Activated T-helper 17 cell treated with anti-CD3 and anti-CD28 coated beads, Interleukin-2, amount 50 U/mL, for 72 hours (primary cell): Measurements from ENCODE around the gene KLHL29. TPM values are rescaled to one million over a fixed set of nuclear protein-coding genes. Genes with fewer than 3 reads are reported as not detected.

ENCODE experiments used
- ATAC-seq: fragments of 150-1000 bp; cut with Tn5 transposase; replicated peaks from 2 replicates; pipeline ENCODE4 v1.10.0; 2021; ENCODE audit warnings: mild to moderate bottlenecking, moderate library complexity
- H3K27ac Mint-ChIP-seq: one replicate; pipeline ENCODE4 v1.8.0; 2022; ENCODE audit warnings: mixed read lengths
- H3K27me3 Mint-ChIP-seq: one replicate; pipeline ENCODE4 v1.8.0; 2022; ENCODE audit warnings: mixed read lengths
- H3K36me3 Mint-ChIP-seq: one replicate; pipeline ENCODE4 v1.8.0; 2022; ENCODE audit warnings: low read depth, mild to moderate bottlenecking, mixed read lengths
- H3K4me1 Mint-ChIP-seq: one replicate; pipeline ENCODE4 v1.8.0; 2022; ENCODE audit warnings: mixed read lengths
- H3K4me3 Mint-ChIP-seq: one replicate; pipeline ENCODE4 v1.8.0; 2022; ENCODE audit warnings: mild to moderate bottlenecking, mixed read lengths
- H3K9me3 Mint-ChIP-seq: one replicate; pipeline ENCODE4 v1.8.0; 2022; ENCODE audit warnings: mixed read lengths
- total RNA-seq, 2 donors: library from RNA; stranded (reverse); gene quantifications; one replicate each; pipeline ENCODE4 v1.2.3, GENCODE V29; 2022

The KLHL29 gene
- total RNA-seq, 2 donors from 2014 or later, result 0.26 to 0.56 TPM

DNA sequence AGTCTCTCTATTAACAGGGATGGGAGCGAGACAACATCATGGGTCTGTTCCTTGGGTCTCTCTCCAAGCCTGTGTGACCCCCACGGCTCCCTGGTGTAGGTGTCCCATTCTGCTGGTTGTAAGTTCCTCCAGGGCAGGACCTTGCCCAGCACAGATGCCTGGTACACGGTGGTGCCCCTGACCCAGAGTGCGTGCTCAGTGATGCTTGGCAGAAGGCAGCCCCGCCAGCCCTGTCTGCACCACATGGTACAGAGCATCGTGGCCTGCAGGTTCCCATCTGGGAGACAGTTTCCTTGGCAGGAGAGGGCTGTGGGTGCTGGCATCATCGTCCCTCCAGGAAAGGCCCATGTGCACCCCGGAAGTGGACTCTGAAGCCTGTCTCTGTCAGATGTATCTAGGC, 249.0 kb downstream of the KLHL29 start:
- Mint-ChIP-seq H3K4me3 (no peak overlapping the region), H3K27ac (no peak overlapping the region), H3K27me3 (no peaks in the 10 kb centered on the region)

DNA sequence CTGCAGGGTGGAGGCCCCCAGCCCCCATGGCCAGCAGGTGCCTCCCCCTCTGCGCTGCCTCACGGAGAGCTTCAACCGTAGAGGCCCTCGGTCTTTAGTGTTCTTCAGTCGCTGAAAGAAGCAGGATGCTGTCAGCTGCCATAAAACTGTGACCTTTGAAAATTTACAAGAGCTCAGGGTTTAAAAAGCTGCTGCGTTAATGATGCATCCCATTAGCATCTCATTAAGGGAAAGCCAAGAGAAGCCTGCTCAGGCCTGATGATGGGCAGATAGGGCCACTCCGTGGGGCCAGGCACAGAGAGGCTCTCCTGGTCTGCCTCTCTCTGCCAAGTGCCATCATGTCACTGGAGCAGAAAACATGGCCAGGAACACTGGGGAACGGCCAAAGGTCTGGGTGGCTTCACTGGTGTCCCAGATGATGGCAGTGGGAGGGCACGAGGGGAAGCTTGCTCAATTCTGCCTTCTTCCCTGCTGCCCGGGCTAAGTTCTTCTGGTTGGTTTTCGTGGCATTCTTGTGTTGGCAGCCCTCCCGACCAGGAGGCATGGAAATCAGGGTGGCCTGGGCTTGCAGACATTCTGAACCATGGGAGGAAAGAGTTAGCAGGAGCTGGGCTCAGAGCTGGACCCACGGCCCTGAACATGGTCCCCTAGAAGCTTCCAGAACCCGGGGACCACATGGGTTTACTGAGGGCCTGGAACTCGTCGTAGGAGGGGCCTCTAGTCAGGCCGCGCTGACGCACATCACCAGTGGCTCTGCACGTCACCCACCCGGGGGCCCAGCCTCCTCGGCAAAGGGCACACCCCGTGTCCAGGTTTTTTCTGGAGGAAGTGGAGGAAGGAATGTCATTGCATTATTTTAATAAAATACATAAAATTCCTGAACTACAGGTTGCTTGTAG, 250.7 kb downstream of the KLHL29 start:
- H3K36me3 Mint-ChIP-seq, result no peaks in the 10 kb centered on the region
- no peak overlapping the region for H3K27ac Mint-ChIP-seq
- H3K4me3 Mint-ChIP-seq, result no peak overlapping the region
- H3K4me1 Mint-ChIP-seq, result no peaks in the 10 kb centered on the region
- no peaks in the 10 kb centered on the region for H3K9me3 Mint-ChIP-seq
- ATAC-seq, result no peak
- no peaks in the 10 kb centered on the region for H3K27me3 Mint-ChIP-seq

More for the DNA sequence above, 249.0 kb downstream of the KLHL29 start:
- ATAC-seq, result no peak
- H3K4me1 Mint-ChIP-seq, result no peaks in the 10 kb centered on the region
- no peaks in the 10 kb centered on the region for H3K9me3 Mint-ChIP-seq
- H3K36me3 Mint-ChIP-seq, result no peaks in the 10 kb centered on the region

DNA sequence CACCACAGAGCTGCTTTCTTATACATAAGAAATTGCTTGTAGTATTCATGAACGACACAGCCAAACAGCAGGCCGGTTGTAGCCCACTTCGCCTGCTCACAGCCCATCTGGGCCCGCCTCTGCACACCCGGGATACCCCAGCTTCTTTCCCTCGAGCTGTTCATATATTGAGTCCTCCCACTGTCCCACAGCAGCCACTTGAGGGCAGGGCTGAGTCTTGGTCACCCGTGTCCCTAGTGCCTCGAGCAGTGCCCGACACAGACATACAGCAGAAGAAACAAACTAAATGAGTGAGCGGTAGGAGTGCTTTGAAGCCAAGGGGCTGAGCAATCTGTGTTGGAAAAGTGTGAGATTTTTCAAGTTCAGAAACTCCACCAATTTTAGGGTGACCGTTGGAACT, 251.4 kb downstream of the KLHL29 start:
- Mint-ChIP-seq H3K27me3 (no peaks in the 10 kb centered on the region), H3K4me3 (no peak overlapping the region), H3K36me3 (no peaks in the 10 kb centered on the region), H3K9me3 (no peaks in the 10 kb centered on the region), H3K27ac (no peak overlapping the region), H3K4me1 (no peaks in the 10 kb centered on the region)
- ATAC-seq, result no peak

DNA sequence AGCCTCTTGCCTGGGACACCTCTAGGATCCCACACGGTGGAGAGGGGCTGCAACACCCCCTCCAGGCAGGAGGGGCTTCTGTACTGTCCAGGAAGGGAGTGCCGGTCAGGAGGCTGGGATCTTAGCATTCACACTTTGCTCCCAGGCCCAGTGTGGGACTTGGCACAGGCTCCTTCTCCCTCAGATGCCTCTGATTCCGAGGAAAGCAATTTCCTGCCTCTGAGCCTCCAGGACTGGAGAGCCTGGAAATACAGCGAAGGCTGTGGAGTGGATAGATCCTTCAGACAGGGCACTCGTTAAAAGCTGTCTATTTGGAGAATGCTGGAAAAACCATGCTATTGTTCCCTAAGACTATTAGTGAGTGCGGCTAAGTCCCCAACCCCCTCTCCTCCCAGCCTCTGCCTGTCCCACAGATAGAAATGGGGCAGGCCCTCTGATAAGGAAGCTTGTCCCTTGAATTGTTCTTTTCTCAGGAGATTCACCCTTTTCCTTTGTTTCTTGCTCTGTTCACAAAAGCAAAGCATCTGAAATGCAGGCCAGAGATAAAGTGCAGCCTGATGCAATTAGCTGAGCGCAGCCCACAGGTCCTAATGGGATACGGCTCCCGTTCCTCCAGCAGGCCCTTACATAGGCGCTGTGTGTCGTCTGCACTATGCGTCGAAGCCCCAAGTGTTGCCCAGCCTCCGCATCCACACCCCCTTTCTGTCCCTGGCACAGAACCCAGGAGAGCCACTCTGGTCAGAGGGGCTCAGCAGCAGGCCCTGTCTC, 252.2 kb downstream of the KLHL29 start:
- no peak for ATAC-seq
- Mint-ChIP-seq H3K36me3 (no peaks in the 10 kb centered on the region), H3K27me3 (no peaks in the 10 kb centered on the region), H3K4me1 (no peaks in the 10 kb centered on the region), H3K9me3 (no peaks in the 10 kb centered on the region), H3K4me3 (no peak overlapping the region), H3K27ac (no peak overlapping the region)

DNA sequence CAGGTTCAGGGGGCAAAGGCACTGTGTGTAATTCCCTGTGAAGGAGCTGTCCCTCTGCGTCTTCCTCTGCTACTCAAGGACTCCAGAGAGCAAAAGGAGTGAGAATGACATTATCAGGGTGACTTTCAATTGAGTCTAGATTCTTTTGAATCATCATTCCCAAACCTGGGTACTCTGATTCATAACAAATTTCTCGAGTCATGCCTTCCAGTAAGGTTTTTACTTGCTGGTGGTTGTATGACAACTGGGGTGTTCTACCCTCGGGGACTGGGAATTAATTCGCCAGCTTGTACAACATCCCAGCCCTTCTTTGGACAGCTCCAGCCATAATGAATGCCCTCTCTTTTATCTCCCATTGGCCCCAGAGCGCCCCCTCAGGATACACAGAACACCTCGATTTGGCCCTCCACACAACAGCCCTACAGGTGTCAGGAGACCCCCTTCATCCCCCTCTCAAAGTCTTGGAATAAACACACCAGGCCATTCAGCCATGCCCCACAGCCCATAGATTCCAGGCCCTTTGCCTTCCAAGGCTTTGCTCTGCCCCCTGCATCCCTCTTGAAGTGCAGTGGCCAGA, 254.5 kb downstream of the KLHL29 start:
- Mint-ChIP-seq H3K4me1 (no peaks in the 10 kb centered on the region), H3K36me3 (no peaks in the 10 kb centered on the region), H3K9me3 (no peaks in the 10 kb centered on the region), H3K27ac (no peak overlapping the region), H3K4me3 (no peak overlapping the region), H3K27me3 (no peaks in the 10 kb centered on the region)
- peak; percentile 75 for ATAC-seq

DNA sequence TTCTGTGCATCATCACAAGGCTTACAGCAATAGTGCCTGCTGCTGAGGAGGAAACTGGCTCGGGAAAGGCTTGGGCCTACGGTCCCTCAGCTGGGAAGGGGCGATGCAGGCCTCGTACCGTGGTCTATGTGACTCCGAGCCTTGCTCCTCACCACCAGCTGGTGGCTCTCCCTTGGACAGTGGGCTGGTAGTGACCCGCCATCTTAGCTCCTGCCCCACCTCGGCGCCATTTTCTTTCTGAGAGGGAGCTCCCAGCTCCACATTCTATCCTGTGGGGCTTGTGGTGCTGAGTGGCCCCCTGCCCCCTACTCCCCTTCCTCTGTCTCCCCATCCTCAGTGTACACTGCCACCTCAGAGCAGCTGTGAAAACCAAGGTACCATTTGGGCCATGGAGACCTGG, 255.7 kb downstream of the KLHL29 start:
- Mint-ChIP-seq H3K27ac (no peak overlapping the region), H3K9me3 (no peaks in the 10 kb centered on the region), H3K27me3 (no peaks in the 10 kb centered on the region), H3K36me3 (no peaks in the 10 kb centered on the region), H3K4me1 (no peaks in the 10 kb centered on the region), H3K4me3 (no peak overlapping the region)
- ATAC-seq, result no peak

DNA sequence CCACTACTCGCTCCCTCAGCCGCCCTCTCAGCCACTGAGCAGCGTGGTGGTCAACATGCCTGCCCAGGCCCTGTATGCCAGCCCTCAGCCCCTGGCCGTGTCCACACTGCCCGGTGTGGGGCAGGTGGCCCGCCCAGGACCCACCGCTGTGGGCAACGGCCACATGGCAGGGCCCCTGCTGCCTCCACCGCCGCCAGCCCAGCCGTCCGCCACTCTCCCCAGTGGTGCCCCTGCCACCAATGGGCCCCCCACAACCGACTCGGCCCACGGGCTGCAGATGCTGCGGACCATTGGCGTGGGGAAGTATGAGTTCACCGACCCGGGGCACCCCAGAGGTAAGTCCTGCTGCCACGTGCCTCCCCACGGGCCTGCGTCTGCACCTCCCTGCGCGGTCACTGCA, 257.5 kb downstream of the KLHL29 start:
- no peaks in the 10 kb centered on the region for H3K4me1 Mint-ChIP-seq
- no peak overlapping the region for H3K27ac Mint-ChIP-seq
- no peaks in the 10 kb centered on the region for H3K27me3 Mint-ChIP-seq
- H3K9me3 Mint-ChIP-seq, result no peaks in the 10 kb centered on the region
- H3K36me3 Mint-ChIP-seq, result no peaks in the 10 kb centered on the region
- ATAC-seq, result no peak
- H3K4me3 Mint-ChIP-seq, result no peak overlapping the region

DNA sequence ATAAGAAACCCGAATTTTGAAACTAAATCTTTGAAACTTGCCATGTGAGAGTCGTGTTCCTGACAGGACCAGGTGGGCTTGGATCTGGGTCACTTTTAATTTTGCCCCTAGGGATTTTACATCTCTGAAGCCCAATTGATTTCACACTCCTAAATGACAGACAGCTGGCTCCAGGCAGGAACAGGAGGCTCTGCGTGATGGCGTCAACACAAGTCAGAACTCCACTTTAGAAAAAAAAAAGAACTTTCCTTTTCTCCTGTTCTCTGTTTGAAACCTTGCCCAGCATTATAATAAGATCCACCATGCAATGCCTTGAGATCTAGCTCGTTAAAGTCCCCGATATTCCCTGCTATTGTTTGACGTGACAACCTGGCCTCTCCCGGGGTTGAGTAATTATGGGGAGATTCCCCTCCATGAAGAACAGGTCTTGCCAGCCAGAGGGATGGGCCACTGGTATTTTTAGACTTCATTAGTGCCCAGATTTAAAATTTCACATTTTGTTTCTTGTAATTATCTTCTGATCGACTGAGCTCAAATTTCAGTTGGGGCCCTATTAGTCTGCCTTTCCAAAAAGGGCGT, 260.3 kb downstream of the KLHL29 start:
- no peak for ATAC-seq
- Mint-ChIP-seq H3K27me3 (no peaks in the 10 kb centered on the region), H3K27ac (no peak overlapping the region)

DNA sequence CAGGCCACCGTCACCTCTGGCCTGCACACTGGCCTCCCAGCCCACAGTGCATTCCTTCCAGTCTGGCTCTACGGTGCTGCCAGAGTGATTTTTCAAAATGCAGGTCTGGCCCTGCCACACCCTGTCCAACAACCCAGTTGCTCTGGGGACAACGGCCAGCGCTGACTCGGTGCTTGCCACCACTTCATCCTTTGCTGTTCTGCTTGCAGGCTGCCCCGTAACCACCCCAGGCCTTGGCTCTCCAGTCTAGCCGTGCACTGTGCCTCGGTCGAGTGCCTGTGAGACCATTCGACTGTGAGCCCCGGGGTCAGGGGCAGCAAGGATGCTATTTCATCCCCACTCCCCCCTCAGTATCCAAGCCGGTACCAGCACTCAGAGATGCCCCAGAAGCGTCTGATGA, 262.6 kb downstream of the KLHL29 start:
- Mint-ChIP-seq H3K4me1 (no peaks in the 10 kb centered on the region), H3K9me3 (no peaks in the 10 kb centered on the region), H3K36me3 (no peaks in the 10 kb centered on the region), H3K27ac (no peak overlapping the region), H3K4me3 (no peak overlapping the region), H3K27me3 (no peaks in the 10 kb centered on the region)
- no peak for ATAC-seq

More for the DNA sequence above, 260.3 kb downstream of the KLHL29 start:
- Mint-ChIP-seq H3K9me3 (no peaks in the 10 kb centered on the region), H3K4me3 (no peak overlapping the region), H3K4me1 (no peaks in the 10 kb centered on the region), H3K36me3 (no peaks in the 10 kb centered on the region)

DNA sequence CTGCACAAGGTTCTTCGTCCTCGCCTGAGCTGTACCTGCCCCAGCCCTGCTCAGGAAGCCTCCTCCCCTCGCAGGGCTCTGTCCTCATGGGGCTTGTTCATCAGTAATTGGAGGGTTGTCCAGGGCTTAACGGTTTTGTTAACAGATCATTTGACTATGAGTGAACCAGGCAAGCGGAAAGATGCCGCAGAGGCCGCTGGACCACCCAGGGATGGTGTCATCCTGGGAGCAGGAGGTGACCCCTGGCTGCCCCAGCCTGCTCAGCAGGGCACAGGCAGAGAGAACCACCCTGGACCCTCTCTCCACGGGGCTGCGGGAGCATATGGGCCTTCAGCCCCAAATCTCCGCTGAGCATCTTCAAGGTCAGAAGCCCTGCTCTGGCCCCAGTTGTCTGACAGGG, 264.3 kb downstream of the KLHL29 start:
- H3K9me3 Mint-ChIP-seq, result no peaks in the 10 kb centered on the region
- ATAC-seq, result no peak

DNA sequence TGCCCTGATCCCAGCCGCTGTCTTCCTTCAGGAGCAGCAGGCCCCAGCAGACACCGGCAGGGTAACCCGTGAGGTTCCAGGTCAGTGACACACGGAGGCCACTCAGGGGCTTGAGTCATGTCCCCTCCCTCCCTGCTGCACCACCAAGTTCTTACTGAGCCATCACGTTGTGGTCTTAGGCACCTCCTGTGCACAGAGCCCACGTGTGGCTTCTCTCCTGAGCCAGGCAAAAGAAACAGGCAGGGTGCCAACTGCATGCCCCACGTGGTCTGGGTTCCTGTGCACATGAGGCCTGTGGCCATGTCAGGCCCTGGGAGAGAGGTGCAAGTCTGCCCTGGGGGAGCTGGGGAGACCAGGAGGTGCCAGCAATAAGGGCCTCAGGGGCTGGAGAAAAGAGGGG, 264.8 kb downstream of the KLHL29 start:
- Mint-ChIP-seq H3K27ac (no peak overlapping the region), H3K4me3 (no peak overlapping the region), H3K9me3 (no peaks in the 10 kb centered on the region)

More for the DNA sequence above, 264.3 kb downstream of the KLHL29 start:
- H3K36me3 Mint-ChIP-seq, result no peaks in the 10 kb centered on the region
- H3K27ac Mint-ChIP-seq, result no peak overlapping the region
- H3K4me3 Mint-ChIP-seq, result no peak overlapping the region
- no peaks in the 10 kb centered on the region for H3K4me1 Mint-ChIP-seq
- no peaks in the 10 kb centered on the region for H3K27me3 Mint-ChIP-seq

DNA sequence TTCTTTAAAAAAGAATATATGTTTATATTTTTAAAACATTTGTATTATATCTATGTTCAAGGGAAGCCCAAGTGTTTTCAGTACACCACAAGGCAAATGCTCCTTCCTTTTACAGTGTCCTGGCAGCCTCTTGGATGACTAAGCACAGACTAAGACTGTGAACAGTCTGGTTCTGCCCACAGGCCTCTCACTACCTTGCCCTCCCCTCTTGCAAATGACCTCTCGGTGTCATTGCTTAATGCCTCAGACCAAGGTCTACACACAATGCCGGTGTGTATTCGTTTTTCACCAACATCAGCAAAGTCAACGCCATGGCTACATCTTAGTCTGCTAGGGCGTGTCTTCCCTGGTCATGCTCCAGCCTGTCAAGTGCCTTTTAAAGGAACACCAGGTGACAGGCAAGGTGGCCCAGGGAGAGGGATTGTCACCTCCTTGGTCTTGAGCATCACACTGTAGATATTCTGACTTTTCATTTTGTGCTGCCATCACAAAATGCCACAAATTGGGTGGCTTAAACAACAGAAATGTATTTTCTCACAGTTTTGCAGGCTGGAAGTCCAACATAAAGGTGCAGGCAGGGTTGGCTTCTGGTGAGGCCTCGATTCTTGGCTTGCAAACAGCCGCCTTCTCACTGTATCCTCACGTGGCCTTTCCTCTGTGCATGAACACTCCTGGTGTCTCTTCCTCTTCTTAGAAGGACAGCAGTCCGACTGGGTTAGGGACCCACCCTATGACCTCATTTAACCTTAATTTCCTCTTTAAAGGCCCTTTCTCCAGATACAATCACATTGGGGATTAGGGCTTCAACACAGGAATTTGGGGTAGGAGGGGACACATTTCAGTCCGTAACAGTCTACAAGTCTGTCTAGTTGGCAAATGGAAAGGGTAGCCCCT, 266.5 kb downstream of the KLHL29 start:
- H3K36me3 Mint-ChIP-seq, result no peaks in the 10 kb centered on the region
- no peaks in the 10 kb centered on the region for H3K27me3 Mint-ChIP-seq
- H3K4me1 Mint-ChIP-seq, result no peaks in the 10 kb centered on the region
- no peak overlapping the region for H3K27ac Mint-ChIP-seq
- H3K9me3 Mint-ChIP-seq, result no peaks in the 10 kb centered on the region
- H3K4me3 Mint-ChIP-seq, result no peak overlapping the region
- ATAC-seq, result peak; percentile 42

More for the DNA sequence above, 264.8 kb downstream of the KLHL29 start:
- peak; percentile 38 for ATAC-seq
- no peaks in the 10 kb centered on the region for H3K36me3 Mint-ChIP-seq
- H3K4me1 Mint-ChIP-seq, result no peaks in the 10 kb centered on the region
- H3K27me3 Mint-ChIP-seq, result no peaks in the 10 kb centered on the region

DNA sequence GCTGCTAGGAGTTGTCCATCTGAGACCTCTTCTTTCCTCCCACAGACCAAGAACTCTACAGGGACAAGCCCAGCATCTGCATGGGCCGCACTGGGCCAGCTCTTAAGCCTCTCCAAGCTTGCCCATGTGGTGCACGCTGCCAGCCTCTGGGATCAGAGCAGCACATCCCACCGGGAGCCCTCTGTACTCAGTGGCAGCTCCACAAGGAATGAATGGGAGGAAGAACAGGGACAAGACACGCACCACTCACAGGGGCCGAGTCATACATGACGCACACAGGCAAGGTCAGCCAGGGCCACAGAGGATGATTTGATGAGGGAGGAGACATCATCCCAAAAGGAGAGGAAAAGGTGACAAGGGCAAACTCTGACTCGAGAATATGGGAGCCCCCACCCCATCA, 268.3 kb downstream of the KLHL29 start:
- Mint-ChIP-seq H3K4me1 (no peaks in the 10 kb centered on the region), H3K9me3 (no peaks in the 10 kb centered on the region), H3K4me3 (no peak overlapping the region), H3K27ac (no peak overlapping the region), H3K27me3 (no peaks in the 10 kb centered on the region), H3K36me3 (no peaks in the 10 kb centered on the region)
- no peak for ATAC-seq

DNA sequence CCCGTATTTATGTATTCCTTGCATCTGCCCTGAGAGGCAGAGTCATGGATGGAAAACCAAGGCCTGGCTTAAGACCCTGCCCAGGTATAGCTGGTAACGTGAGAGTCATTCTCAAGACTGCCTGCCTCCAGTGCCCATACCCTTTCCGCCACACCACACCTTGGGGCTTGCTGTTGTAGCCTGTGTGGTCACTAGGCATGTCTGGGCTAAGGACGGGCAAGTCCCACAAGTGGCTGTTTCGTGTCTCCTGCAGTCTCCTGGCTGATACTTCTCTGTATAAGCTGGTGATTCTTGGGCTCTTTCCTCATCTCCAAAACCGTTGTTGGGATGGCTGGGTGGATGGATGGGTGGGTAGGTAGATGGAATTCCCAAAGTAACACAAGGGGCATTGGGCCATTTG, 269.8 kb downstream of the KLHL29 start:
- no peak for ATAC-seq
- H3K36me3 Mint-ChIP-seq, result no peaks in the 10 kb centered on the region

More for the DNA sequence above, 269.8 kb downstream of the KLHL29 start:
- H3K9me3 Mint-ChIP-seq, result no peaks in the 10 kb centered on the region
- H3K27ac Mint-ChIP-seq, result no peak overlapping the region
- H3K4me1 Mint-ChIP-seq, result no peaks in the 10 kb centered on the region
- H3K4me3 Mint-ChIP-seq, result no peak overlapping the region
- H3K27me3 Mint-ChIP-seq, result no peaks in the 10 kb centered on the region
